Activated naive CD8-positive, alpha-beta T cell treated with anti-CD3 and anti-CD28 coated beads, Interleukin-2, amount 50 U/mL, for 24 hours (primary cell): ENCODE results near the gene PRMT9.

Experiments
- ATAC-seq: fragments of 150-1000 bp; cut with Tn5 transposase; one replicate; pipeline ENCODE4 v1.10.0; 2021
- DNase-seq: peaks from one replicate; pipeline ENCODE4 v3.0.0; 2021
- H3K27ac Mint-ChIP-seq: one replicate; pipeline ENCODE4 v1.8.0; 2021; ENCODE audit warnings: mild to moderate bottlenecking, mixed read lengths
- H3K27me3 Mint-ChIP-seq: one replicate; pipeline ENCODE4 v1.8.0; 2021; ENCODE audit warnings: mixed read lengths
- H3K36me3 Mint-ChIP-seq: one replicate; pipeline ENCODE4 v1.8.0; 2021; ENCODE audit warnings: low read depth, mixed read lengths
- H3K4me1 Mint-ChIP-seq: one replicate; pipeline ENCODE4 v1.8.0; 2021; ENCODE audit warnings: mixed read lengths
- H3K4me3 Mint-ChIP-seq: one replicate; pipeline ENCODE4 v1.8.0; 2021; ENCODE audit warnings: mild to moderate bottlenecking, moderate library complexity, mixed read lengths
- H3K9me3 Mint-ChIP-seq: one replicate; pipeline ENCODE4 v1.8.0; 2021; ENCODE audit warnings: mixed read lengths

Gene PRMT9

GRCh38 chr4:147645099-147645498 lies 38.9 kb downstream of the PRMT9 start:
- no peak for ATAC-seq
- H3K4me1 Mint-ChIP-seq = peaks cover 40% of the 10 kb centered on the region
- H3K36me3 Mint-ChIP-seq = peaks cover 51% of the 10 kb centered on the region
- no peak overlapping the region for H3K27ac Mint-ChIP-seq
- no peaks in the 10 kb centered on the region for H3K27me3 Mint-ChIP-seq
- no peaks in the 10 kb centered on the region for H3K9me3 Mint-ChIP-seq
- DNase-seq = no peak
- no peak overlapping the region for H3K4me3 Mint-ChIP-seq

GRCh38 chr4:147644471-147644870 lies 39.5 kb downstream of the PRMT9 start:
- H3K27ac Mint-ChIP-seq = no peak overlapping the region
- no peak for ATAC-seq
- DNase-seq = no peak
- H3K9me3 Mint-ChIP-seq = no peaks in the 10 kb centered on the region
- peaks cover 51% of the 10 kb centered on the region for H3K36me3 Mint-ChIP-seq
- H3K4me3 Mint-ChIP-seq = no peak overlapping the region
- no peaks in the 10 kb centered on the region for H3K27me3 Mint-ChIP-seq
- H3K4me1 Mint-ChIP-seq = peaks cover 40% of the 10 kb centered on the region

- no peak overlapping the region for H3K27ac Mint-ChIP-seq
- no peak for ATAC-seq
Measured at GRCh38 chr4:147643616-147644015, 40.3 kb downstream of the PRMT9 start.

DNA sequence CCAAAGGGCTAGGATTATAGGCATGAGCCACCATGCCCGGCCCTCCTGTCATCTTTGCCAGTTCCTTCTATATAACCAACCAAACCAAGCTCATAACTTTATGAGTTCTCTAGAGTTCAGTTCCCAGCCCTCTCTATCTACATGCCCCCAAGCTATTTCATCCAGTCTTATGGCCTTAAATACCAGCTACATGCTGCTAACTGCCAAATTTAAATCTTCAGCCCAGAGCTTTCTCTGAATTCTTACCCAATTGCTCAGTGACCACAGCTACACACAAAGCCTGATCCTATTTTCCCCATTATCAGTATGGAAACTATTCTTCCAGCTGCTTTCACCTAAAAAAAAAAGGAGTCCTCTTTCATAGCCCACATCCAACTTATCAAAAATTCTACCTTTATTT lies 43.6 kb downstream of the PRMT9 start:
- Mint-ChIP-seq H3K36me3 (peaks cover 64% of the 10 kb centered on the region), H3K27ac (no peak overlapping the region), H3K4me3 (no peak overlapping the region), H3K27me3 (no peaks in the 10 kb centered on the region), H3K9me3 (peaks cover 4% of the 10 kb centered on the region), H3K4me1 (peaks cover 15% of the 10 kb centered on the region)
- ATAC-seq (no peak), DNase-seq (no peak)

More at GRCh38 chr4:147643616-147644015, 40.3 kb downstream of the PRMT9 start:
- Mint-ChIP-seq H3K4me3 (no peak overlapping the region), H3K27me3 (no peaks in the 10 kb centered on the region), H3K36me3 (peaks cover 50% of the 10 kb centered on the region), H3K4me1 (peaks cover 42% of the 10 kb centered on the region), H3K9me3 (no peaks in the 10 kb centered on the region)
- no peak for DNase-seq

DNA sequence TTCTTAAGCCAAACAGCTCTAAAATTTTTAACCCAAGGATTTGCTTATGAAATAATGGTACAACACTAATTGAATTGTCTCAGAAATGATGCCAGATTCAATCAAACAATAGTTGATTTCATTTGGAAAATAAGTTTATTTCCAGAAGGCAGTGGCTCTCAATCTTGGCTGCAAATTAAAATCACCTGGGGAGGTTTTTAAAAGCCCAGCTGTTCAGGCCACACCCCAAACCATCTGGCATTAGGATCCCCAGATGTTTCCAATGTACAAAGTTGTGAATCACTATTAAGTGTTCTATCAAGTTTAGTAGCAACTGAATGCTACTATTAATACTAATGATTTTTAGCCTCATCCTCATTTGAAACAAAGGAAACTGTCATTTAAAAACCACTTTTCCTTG lies 44.6 kb downstream of the PRMT9 start:
- H3K4me1 Mint-ChIP-seq = peaks cover 15% of the 10 kb centered on the region
- DNase-seq (no peak), ATAC-seq (no peak)
- no peaks in the 10 kb centered on the region for H3K27me3 Mint-ChIP-seq
- H3K36me3 Mint-ChIP-seq = peaks cover 71% of the 10 kb centered on the region
- H3K4me3 Mint-ChIP-seq = no peak overlapping the region
- H3K9me3 Mint-ChIP-seq = peaks cover 4% of the 10 kb centered on the region
- H3K27ac Mint-ChIP-seq = peak overlapping the region; percentile 60

GRCh38 chr4:147638942-147639341 lies 45.0 kb downstream of the PRMT9 start:
- peaks cover 75% of the 10 kb centered on the region for H3K36me3 Mint-ChIP-seq

DNA sequence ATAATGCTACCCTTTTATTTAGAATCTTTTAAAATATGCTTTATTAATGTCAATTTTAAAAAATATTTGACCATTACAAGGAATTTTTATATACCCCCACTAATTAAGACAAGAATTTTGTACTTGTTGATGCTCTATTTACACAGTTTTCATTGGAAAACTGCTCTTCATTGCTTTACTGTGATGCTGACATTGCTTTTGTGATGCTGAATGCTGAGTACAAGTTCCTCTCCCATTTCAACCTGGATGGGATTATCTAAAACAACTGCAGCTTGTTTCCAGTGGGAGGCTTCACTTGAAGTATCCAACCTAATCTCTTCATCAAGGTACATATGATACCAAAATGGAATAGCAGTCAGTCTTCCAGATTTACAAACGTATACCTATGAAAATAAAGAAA lies 45.6 kb downstream of the PRMT9 start:
- Mint-ChIP-seq H3K9me3 (peaks cover 4% of the 10 kb centered on the region), H3K36me3 (peaks cover 80% of the 10 kb centered on the region), H3K27ac (no peak overlapping the region), H3K4me3 (no peak overlapping the region), H3K27me3 (no peaks in the 10 kb centered on the region), H3K4me1 (peaks cover 15% of the 10 kb centered on the region)
- ATAC-seq = no peak
- DNase-seq = no peak

More at GRCh38 chr4:147638942-147639341, 45.0 kb downstream of the PRMT9 start:
- H3K9me3 Mint-ChIP-seq = peaks cover 4% of the 10 kb centered on the region
- peak; percentile 40 for ATAC-seq
- H3K27me3 Mint-ChIP-seq = no peaks in the 10 kb centered on the region
- H3K4me3 Mint-ChIP-seq = no peak overlapping the region
- H3K4me1 Mint-ChIP-seq = peaks cover 15% of the 10 kb centered on the region
- H3K27ac Mint-ChIP-seq = peak overlapping the region; percentile 60
- DNase-seq = no peak

- no peak for DNase-seq
- ATAC-seq = peak; percentile 61
- Mint-ChIP-seq H3K36me3 (peaks cover 67% of the 10 kb centered on the region), H3K9me3 (peaks cover 4% of the 10 kb centered on the region), H3K4me3 (no peak overlapping the region), H3K4me1 (peaks cover 13% of the 10 kb centered on the region), H3K27ac (no peak overlapping the region), H3K27me3 (no peaks in the 10 kb centered on the region)
Measured at GRCh38 chr4:147635348-147635747, 48.6 kb downstream of the PRMT9 start.

DNA sequence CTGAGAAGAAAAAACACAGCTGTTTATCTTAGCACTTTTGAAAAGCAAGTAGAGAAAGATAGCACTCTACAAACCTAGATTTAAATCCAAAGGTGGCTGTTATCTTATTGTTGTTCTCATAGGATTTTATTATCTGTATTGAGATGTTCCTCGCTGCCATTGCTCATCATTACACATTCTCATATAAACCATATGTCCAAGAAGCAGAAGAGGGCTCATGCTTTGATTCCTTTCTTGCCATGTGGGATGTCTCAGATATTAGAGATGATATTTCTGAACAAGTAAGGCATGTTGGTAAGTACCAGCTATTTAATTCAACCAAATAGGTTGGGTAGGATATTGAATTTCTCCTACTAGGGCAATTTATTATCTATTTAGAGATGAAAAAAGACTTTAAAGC lies 50.3 kb downstream of the PRMT9 start:
- Mint-ChIP-seq H3K36me3 (peaks cover 64% of the 10 kb centered on the region), H3K4me1 (no peaks in the 10 kb centered on the region), H3K27ac (no peak overlapping the region), H3K27me3 (no peaks in the 10 kb centered on the region), H3K9me3 (peaks cover 4% of the 10 kb centered on the region), H3K4me3 (no peak overlapping the region)
- ATAC-seq (no peak), DNase-seq (no peak)

DNA sequence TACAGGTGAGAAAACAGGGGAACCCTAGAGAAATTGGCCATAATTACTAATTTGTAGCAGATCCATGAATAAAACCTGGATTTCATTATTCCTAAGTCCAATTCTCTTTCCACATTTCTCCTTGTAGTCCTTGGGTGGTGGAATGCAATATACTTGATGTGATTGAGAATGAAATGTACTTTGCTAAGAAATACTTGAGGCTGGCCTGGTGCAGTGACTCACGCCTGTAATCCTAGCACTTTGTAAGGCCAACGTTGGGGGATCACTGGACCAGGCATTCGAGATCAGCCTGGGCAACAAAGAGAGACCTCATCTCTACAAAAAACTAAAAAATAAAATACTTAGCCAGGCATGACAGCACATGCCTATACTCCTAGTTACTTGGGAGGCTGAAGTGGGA lies 50.9 kb downstream of the PRMT9 start:
- Mint-ChIP-seq H3K4me1 (no peaks in the 10 kb centered on the region), H3K27me3 (no peaks in the 10 kb centered on the region), H3K4me3 (no peak overlapping the region), H3K36me3 (peaks cover 64% of the 10 kb centered on the region), H3K9me3 (peaks cover 4% of the 10 kb centered on the region), H3K27ac (no peak overlapping the region)
- DNase-seq = no peak
- no peak for ATAC-seq

DNA sequence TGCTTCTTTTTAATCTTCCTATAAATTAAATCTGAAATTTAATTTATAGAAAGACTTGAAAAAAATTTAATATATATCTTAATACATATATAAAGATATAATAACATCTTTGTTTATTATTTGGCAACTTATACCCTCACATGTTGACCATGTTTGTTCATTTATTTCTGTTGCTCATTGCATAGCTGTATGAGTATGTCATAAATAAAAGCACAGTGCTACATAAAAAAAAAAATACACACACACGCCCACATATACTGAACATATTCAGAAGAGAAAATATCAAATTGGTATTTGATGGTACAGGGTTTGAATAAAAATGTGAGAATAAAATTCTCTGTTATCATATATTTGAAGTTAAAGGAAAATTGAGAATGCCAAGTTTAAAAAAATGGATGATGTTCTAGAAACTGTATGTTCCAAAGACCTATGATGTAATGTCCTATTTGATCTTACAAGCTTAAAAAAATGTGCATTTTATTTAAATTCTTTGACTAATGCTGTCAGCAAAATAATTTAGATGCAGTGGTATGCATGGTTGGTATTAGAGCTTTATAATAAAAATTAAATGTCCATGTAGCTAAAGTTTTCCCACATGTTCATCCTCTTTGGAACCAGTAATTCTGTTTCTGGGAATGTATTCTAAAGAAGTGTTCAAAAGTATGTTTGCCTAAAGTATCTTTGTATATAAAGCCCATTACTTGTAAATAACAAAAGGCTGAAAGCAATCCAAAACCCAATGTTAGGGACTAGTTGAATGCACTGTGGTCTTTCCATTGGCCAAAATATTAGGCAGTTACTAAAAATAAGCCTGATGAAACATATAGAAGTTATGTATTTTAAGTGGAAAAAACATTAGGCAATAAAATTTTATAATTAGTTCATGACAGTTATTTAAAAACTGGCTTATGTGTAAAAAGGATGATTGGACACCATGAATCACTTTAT lies 53.9 kb downstream of the PRMT9 start:
- H3K9me3 Mint-ChIP-seq = no peaks in the 10 kb centered on the region
- H3K36me3 Mint-ChIP-seq = peaks cover 49% of the 10 kb centered on the region
- no peaks in the 10 kb centered on the region for H3K27me3 Mint-ChIP-seq
- DNase-seq = no peak
- no peak overlapping the region for H3K4me3 Mint-ChIP-seq
- H3K4me1 Mint-ChIP-seq = no peaks in the 10 kb centered on the region
- no peak for ATAC-seq
- H3K27ac Mint-ChIP-seq = no peak overlapping the region

DNA sequence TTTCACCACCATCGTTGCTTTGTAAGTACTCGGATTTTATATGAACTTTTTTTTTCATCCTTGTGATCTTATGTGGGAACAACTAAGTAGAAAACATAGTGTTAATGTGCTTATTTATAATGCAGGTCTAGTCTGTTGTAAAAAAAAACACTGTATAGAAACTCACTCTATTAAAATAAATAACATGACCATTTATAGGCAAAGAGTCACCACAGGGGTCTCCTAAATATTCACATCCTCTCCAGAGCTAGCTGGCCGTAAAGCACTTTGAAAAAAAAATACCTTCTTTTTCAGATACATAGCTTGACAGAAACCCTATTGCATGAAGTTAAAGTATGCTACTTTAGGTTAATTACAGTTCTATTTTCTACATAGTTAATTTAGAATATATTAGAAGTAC lies 55.5 kb downstream of the PRMT9 start:
- peaks cover 44% of the 10 kb centered on the region for H3K36me3 Mint-ChIP-seq
- H3K4me1 Mint-ChIP-seq = no peaks in the 10 kb centered on the region
- no peak overlapping the region for H3K27ac Mint-ChIP-seq
- no peak for ATAC-seq
- H3K9me3 Mint-ChIP-seq = no peaks in the 10 kb centered on the region
- H3K4me3 Mint-ChIP-seq = no peak overlapping the region
- DNase-seq = no peak
- no peaks in the 10 kb centered on the region for H3K27me3 Mint-ChIP-seq

DNA sequence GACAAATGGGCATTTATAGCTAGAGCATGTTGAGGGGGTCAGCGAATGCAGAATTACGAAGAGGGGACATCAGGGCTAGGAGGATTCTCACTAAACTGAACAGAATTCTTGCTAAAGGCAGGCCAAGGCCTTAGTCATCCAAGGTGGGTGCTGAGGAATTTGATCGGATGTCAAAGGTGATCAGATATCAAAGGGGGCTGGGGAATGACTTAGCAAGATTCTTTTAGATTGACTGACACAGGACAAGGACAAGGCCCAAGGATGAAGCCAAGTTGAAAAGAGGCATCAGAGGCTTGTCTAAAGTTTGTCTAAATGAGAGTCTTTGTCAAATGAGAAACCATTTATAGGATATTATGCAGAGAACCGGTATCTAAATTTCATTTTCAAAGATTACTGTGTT lies 57.1 kb downstream of the PRMT9 start:
- peaks cover 2% of the 10 kb centered on the region for H3K4me1 Mint-ChIP-seq
- H3K9me3 Mint-ChIP-seq = no peaks in the 10 kb centered on the region
- peaks cover 41% of the 10 kb centered on the region for H3K36me3 Mint-ChIP-seq
- ATAC-seq = no peak
- no peak overlapping the region for H3K27ac Mint-ChIP-seq
- H3K4me3 Mint-ChIP-seq = no peak overlapping the region
- DNase-seq = no peak
- H3K27me3 Mint-ChIP-seq = no peaks in the 10 kb centered on the region

- DNase-seq = no peak
- peaks cover 40% of the 10 kb centered on the region for H3K36me3 Mint-ChIP-seq
- no peaks in the 10 kb centered on the region for H3K27me3 Mint-ChIP-seq
- H3K4me1 Mint-ChIP-seq = peaks cover 11% of the 10 kb centered on the region
- no peak overlapping the region for H3K27ac Mint-ChIP-seq
- no peak for ATAC-seq
- no peaks in the 10 kb centered on the region for H3K9me3 Mint-ChIP-seq
- no peak overlapping the region for H3K4me3 Mint-ChIP-seq
Measured at GRCh38 chr4:147625733-147626132, 58.2 kb downstream of the PRMT9 start.

DNA sequence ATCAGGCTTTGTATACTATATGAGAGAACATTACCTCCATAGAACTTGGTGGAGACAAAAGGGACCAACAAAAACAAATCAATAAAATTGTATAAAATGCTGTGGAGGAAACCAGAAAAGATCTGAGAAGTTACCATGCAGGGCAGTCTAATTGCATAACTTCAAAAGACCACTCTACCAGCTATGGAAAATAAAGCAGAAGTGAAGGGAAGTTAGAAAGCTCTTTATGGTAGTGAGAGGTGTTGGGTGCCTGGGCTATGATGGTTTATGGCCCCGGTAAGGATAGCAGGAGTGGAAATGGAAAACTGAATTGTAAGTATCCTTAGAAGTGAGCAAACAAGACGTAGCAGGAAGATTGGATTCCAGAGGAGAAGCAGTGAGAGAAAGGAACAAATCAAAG lies 63.6 kb downstream of the PRMT9 start:
- Mint-ChIP-seq H3K4me3 (peak overlapping the region; percentile 51), H3K27ac (no peak overlapping the region), H3K27me3 (no peaks in the 10 kb centered on the region), H3K4me1 (peaks cover 32% of the 10 kb centered on the region), H3K36me3 (peaks cover 31% of the 10 kb centered on the region), H3K9me3 (no peaks in the 10 kb centered on the region)
- DNase-seq (no peak), ATAC-seq (no peak)
